ENCODE results near the gene FAM13A.

DNA sequence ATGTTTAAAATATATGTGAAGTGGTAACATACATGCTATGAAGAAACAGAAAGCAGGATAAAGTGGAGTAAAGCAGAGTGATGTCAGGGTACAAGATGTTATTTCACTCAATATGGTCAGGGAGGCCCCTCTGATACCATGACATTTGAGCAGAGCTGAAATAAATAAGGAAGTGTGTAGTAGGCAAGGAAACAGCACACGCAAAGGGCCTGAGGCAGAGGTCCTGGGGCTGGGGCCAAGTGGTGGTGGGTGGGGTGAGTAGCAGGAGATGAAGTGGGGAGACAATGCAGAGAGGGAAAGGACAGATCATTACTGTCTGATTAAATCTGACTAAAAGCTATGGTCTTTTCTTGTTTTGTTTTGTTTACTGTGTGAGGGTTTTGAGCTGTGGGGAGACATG, 61.1 kb downstream of the FAM13A start:
- TF ChIP-seq, protein P1, sequence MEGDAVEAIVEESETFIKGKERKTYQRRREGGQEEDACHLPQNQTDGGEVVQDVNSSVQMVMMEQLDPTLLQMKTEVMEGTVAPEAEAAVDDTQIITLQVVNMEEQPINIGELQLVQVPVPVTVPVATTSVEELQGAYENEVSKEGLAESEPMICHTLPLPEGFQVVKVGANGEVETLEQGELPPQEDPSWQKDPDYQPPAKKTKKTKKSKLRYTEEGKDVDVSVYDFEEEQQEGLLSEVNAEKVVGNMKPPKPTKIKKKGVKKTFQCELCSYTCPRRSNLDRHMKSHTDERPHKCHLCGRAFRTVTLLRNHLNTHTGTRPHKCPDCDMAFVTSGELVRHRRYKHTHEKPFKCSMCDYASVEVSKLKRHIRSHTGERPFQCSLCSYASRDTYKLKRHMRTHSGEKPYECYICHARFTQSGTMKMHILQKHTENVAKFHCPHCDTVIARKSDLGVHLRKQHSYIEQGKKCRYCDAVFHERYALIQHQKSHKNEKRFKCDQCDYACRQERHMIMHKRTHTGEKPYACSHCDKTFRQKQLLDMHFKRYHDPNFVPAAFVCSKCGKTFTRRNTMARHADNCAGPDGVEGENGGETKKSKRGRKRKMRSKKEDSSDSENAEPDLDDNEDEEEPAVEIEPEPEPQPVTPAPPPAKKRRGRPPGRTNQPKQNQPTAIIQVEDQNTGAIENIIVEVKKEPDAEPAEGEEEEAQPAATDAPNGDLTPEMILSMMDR (conservative IDR thresholded peaks at IDR 0.05; ENCODE audit: low read depth, low read length) = no peak
- TF ChIP-seq RFX5 (IDR thresholded peaks at IDR 0.05; ENCODE audit: low read depth, low read length) (no peak), POLR2A (IDR thresholded peaks at IDR 0.05; ENCODE audit: low read depth, low read length) (no peak), MAFK (IDR thresholded peaks at IDR 0.05; ENCODE audit: low read depth, low read length) (no peak), CEBPB (IDR thresholded peaks at IDR 0.05; ENCODE audit: low read depth, low read length) (no peak), MXI1 (IDR thresholded peaks at IDR 0.05; ENCODE audit: borderline replicate concordance, low read depth, low read length) (no peak), RAD21 (IDR thresholded peaks at IDR 0.05; ENCODE audit: low read length) (no peak), NFE2L2 (IDR thresholded peaks at IDR 0.05; ENCODE audit: low read depth, low read length) (no peak)
- TF ChIP-seq, protein P2, sequence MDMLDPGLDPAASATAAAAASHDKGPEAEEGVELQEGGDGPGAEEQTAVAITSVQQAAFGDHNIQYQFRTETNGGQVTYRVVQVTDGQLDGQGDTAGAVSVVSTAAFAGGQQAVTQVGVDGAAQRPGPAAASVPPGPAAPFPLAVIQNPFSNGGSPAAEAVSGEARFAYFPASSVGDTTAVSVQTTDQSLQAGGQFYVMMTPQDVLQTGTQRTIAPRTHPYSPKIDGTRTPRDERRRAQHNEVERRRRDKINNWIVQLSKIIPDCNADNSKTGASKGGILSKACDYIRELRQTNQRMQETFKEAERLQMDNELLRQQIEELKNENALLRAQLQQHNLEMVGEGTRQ (IDR thresholded peaks at IDR 0.05; ENCODE audit: low read depth, low read length) = no peak

All from IMR-90 (cell line).